ENCODE results near the gene STMND1. TPM values are rescaled to one million over a fixed set of nuclear protein-coding genes. Genes with fewer than 3 reads are reported as not detected.

The STMND1 gene
- polyA plus RNA-seq, 2 donors = 0.53 TPM; not detected in 1

DNA sequence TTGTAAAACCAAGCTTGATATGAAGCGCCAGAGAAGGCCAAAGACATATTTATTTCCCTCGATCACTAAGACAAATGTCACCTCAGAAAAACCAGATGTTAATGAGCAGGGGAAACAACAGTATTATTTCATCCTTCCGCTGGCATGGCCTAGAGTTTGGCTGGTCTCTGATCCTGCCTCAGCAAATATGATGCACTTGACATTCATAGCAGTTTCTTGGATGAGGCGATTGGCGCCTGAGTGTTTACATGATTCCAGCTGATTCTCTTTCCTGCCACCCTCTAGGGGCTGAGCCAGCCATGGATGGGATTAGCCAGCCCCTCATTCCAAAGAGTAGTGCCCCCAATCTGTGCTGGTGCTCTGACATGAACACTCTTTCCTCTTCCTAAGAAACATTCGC lies 67.9 kb downstream of the STMND1 start:
- Histone ChIP-seq H3K27me3 (ENCODE audit: control insufficient read depth in 1 of 2, insufficient read depth in 2 of 2, low read length in 2 of 2) (no peaks in the 10 kb centered on the region), H3K4me3 (ENCODE audit: low read depth in 1 of 2, low read length in 2 of 2) (no peak overlapping the region), H3K4me1 (ENCODE audit: control insufficient read depth in 2 of 2, insufficient read depth in 2 of 2, low read length in 1 of 2) (no peaks in the 10 kb centered on the region), H3K9me3 (ENCODE audit: control insufficient read depth in 2 of 2, insufficient read depth in 1 of 2, low read depth in 1 of 2, low read length in 1 of 2) (no peaks in the 10 kb centered on the region), H3K36me3 (ENCODE audit: control insufficient read depth in 2 of 2, insufficient read depth in 2 of 2, low read length in 1 of 2) (no peaks in the 10 kb centered on the region), H3K27ac (ENCODE audit: low read depth in 2 of 2, low read length in 1 of 2) (no peak overlapping the region)
- WGBS, 2 donors = 80 to 81% methylated on average over 6 of the region's 6 CpGs

DNA sequence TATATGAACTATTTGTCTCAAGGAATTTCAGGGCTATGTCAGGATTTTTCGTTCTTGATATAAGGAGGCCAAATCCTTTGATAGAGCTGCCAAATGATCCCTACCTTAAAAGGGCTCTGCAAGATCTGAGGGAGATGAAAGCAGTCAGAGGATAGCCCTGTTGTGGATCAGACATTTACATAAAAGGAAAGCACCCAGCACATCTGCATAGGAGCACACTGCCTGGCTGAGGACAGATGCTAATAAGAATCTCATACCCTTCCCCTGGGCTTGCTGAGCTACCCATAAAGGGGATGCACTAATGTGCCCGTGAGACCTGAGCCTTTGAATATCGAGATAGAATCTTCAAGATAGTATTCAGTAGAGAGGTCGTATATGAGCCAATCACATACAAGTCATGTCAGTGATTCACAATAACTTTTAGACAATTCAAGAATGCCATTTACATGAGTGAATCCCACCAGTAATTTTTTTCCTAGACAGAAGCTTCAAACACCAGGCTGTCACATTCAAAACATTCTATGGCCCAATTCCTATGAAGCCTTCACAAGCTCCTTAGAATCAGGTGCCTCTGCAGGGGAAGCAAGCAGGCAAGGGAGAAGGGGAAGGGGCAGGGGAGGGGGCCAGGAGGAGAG lies 71.1 kb downstream of the STMND1 start:
- H3K4me1 ChIP-seq (ENCODE audit: control insufficient read depth in 2 of 2, insufficient read depth in 2 of 2, low read length in 1 of 2) = no peaks in the 10 kb centered on the region
- H3K9me3 ChIP-seq (ENCODE audit: control insufficient read depth in 2 of 2, insufficient read depth in 1 of 2, low read depth in 1 of 2, low read length in 1 of 2) = peaks cover 0 to 2% of the 10 kb centered on the region in 2 donors
- no peak overlapping the region for H3K27ac ChIP-seq (ENCODE audit: low read depth in 2 of 2, low read length in 1 of 2)
- H3K4me3 ChIP-seq (ENCODE audit: low read depth in 1 of 2, low read length in 2 of 2) = no peak overlapping the region
- 55 to 62% methylated on average over 4 of the region's 4 CpGs for WGBS, 2 donors
- H3K36me3 ChIP-seq (ENCODE audit: control insufficient read depth in 2 of 2, insufficient read depth in 2 of 2, low read length in 1 of 2) = no peaks in the 10 kb centered on the region
- no peaks in the 10 kb centered on the region for H3K27me3 ChIP-seq (ENCODE audit: control insufficient read depth in 1 of 2, insufficient read depth in 2 of 2, low read length in 2 of 2)

DNA sequence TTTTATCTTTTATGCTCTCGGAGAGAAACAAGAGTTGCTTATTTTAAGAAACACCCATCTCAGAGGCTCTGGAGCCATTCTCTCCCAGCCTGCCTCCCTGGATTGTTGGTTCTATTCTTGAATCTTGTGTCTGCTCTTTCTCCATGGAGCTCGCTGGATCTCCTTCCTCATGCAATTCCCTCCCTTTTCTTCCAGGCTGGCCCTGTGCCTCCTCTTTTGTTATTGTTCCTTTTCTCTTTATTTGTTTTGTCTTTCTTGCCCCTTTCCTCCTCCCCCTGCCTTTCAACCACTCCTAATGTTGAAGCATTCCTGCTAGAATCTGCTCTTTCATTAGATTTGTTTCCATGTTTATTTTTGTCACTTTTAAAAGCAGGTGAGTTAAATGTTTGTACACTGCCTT lies 76.5 kb downstream of the STMND1 start:
- no peaks in the 10 kb centered on the region for H3K27me3 ChIP-seq (ENCODE audit: control insufficient read depth in 1 of 2, insufficient read depth in 2 of 2, low read length in 2 of 2)
- no peaks in the 10 kb centered on the region for H3K4me1 ChIP-seq (ENCODE audit: control insufficient read depth in 2 of 2, insufficient read depth in 2 of 2, low read length in 1 of 2)
- no peak overlapping the region for H3K27ac ChIP-seq (ENCODE audit: low read depth in 2 of 2, low read length in 1 of 2)
- H3K9me3 ChIP-seq (ENCODE audit: control insufficient read depth in 2 of 2, insufficient read depth in 1 of 2, low read depth in 1 of 2, low read length in 1 of 2) = peaks cover 2 to 3% of the 10 kb centered on the region in 2 donors
- H3K4me3 ChIP-seq (ENCODE audit: low read depth in 1 of 2, low read length in 2 of 2) = no peak overlapping the region
- 36 to 61% methylated on average over 2 of the region's 2 CpGs for WGBS, 2 donors
- H3K36me3 ChIP-seq (ENCODE audit: control insufficient read depth in 2 of 2, insufficient read depth in 2 of 2, low read length in 1 of 2) = no peaks in the 10 kb centered on the region

DNA sequence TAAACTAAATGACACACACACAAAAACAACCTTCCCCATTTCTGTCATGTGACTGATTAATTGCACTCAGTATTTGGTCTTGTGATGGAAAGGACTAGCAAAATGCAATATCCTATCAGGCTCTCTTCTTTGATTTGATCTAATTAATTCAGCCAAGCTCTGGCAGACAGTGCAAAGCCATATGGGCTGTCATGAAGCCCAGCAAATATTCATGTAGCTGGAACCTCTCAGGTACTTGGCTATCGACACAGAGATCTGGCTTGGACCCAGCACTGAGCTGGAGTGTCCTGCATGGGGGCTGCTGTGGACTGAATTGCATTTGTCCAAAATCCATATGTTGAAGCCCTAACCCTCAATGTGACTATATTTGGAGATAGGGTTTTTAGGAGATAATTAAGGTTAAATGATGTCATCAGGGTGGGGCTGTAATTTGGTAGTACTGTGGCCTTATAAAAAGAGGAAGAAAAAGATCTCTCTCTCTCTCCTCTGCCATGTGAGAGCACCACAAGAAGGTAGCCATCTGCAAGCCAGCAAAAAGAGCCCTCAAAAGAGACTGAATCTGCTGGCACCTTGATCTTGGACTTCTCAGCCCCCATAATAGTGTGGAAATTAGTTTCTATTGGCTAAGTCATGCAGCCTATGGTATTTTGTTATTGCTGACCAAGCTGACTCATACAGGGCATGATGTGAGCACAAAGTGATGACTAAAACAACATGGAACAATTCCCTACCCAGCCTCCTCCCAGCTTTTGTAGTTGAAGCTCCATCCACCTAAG lies 77.1 kb downstream of the STMND1 start:
- H3K9me3 ChIP-seq (ENCODE audit: control insufficient read depth in 2 of 2, insufficient read depth in 1 of 2, low read depth in 1 of 2, low read length in 1 of 2) = peaks cover 2 to 3% of the 10 kb centered on the region in 2 donors
- H3K4me1 ChIP-seq (ENCODE audit: control insufficient read depth in 2 of 2, insufficient read depth in 2 of 2, low read length in 1 of 2) = no peaks in the 10 kb centered on the region
- H3K4me3 ChIP-seq (ENCODE audit: low read depth in 1 of 2, low read length in 2 of 2) = no peak overlapping the region
- H3K27me3 ChIP-seq (ENCODE audit: control insufficient read depth in 1 of 2, insufficient read depth in 2 of 2, low read length in 2 of 2) = no peaks in the 10 kb centered on the region
- 71 to 80% methylated on average over 1 of the region's 1 CpG for WGBS, 2 donors
- no peak overlapping the region for H3K27ac ChIP-seq (ENCODE audit: low read depth in 2 of 2, low read length in 1 of 2)
- H3K36me3 ChIP-seq (ENCODE audit: control insufficient read depth in 2 of 2, insufficient read depth in 2 of 2, low read length in 1 of 2) = no peaks in the 10 kb centered on the region

DNA sequence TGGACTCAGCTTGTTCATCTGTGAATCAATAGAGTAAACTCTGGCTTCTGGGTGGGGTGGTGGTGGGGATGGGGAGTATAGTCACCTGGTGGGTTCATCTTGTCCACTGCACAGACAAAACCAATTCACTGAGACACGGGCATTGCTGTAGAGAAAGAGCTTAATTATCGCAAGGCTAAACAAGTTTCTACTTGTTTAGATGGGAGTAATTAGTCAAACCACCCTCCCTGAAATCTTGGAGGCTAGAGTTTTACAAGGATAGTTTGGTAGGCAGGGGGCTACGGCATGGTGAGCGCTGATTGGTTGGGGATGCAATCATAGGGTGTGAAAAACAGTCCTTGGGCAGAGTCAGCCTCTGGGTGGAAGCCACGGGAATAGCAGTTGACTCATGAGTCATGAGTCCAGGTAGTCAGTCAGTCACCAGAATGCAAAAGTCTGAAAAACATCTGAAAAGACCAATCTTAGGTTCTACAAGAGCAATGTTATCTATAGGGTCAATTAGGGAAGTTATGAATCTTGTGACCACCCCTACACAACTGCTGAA lies 77.8 kb downstream of the STMND1 start:
- no peak overlapping the region for H3K27ac ChIP-seq (ENCODE audit: low read depth in 2 of 2, low read length in 1 of 2)
- no peak overlapping the region for H3K4me3 ChIP-seq (ENCODE audit: low read depth in 1 of 2, low read length in 2 of 2)
- H3K4me1 ChIP-seq (ENCODE audit: control insufficient read depth in 2 of 2, insufficient read depth in 2 of 2, low read length in 1 of 2) = no peaks in the 10 kb centered on the region
- 76 to 85% methylated on average over 5 of the region's 5 CpGs for WGBS, 2 donors
- H3K36me3 ChIP-seq (ENCODE audit: control insufficient read depth in 2 of 2, insufficient read depth in 2 of 2, low read length in 1 of 2) = no peaks in the 10 kb centered on the region
- H3K27me3 ChIP-seq (ENCODE audit: control insufficient read depth in 1 of 2, insufficient read depth in 2 of 2, low read length in 2 of 2) = no peaks in the 10 kb centered on the region
- H3K9me3 ChIP-seq (ENCODE audit: control insufficient read depth in 2 of 2, insufficient read depth in 1 of 2, low read depth in 1 of 2, low read length in 1 of 2) = peaks cover 2 to 3% of the 10 kb centered on the region in 2 donors

Other genes starting within 250 kb of the STMND1 start
- gene RBM24, start 179.3 kb downstream of the STMND1 start, polyA plus RNA-seq = 1 to 10 TPM in 1 of 2 donors, under 1 TPM in 1; 0.51 to 1.3 TPM